ENCODE data around the gene EIF3A. TPM values are rescaled to one million over a fixed set of nuclear protein-coding genes. Genes with fewer than 3 reads are reported as not detected.

The EIF3A gene
- total and polyA plus RNA-seq, 9 of the 15 experiments (the other 6 are each of a cell fraction or from before 2014, with no cell fraction given) = 19.6 to 163 (median 102) TPM

GRCh38 chr10:118995739-118996138, 84.9 kb downstream of the EIF3A start:
- Histone ChIP-seq H4K20me1 (replicated peaks; ENCODE audit: control insufficient read depth, insufficient read depth, low read length) (no peaks in the 10 kb centered on the region), H3K4me2 (ENCODE audit: insufficient read depth, low read length) (no peak overlapping the region), H3K27ac (ENCODE audit: extremely low read depth, low read depth, low read length) (no peak overlapping the region), H2AFZ (ENCODE audit: low read depth, low read length) (no peak overlapping the region), H3K9me3 (replicated peaks; ENCODE audit: control insufficient read depth, insufficient read depth, low read depth, low read length) (no peaks in the 10 kb centered on the region), H3K27me3 (ENCODE audit: control insufficient read depth in 2 of 2, insufficient read depth in 2 of 2, low read length in 2 of 2) (peaks cover 1 to 24% of the 10 kb centered on the region in 2 experiments; a peak in 4 of 5 replicates), H3K4me3 (no peak overlapping the region), H3K36me3 (ENCODE audit: control insufficient read depth, insufficient read depth, low read length) (no peaks in the 10 kb centered on the region), H3K9me1 (ENCODE audit: control insufficient read depth, insufficient read depth, low read length) (no peaks in the 10 kb centered on the region), H3K9ac (ENCODE audit: insufficient read depth in 1 of 2, low read depth in 2 of 2, low read length in 2 of 2) (no peak overlapping the region), H3K4me1 (replicated peaks in 1 of 2; ENCODE audit: control insufficient read depth in 2 of 2, insufficient read depth in 2 of 2, low read length in 2 of 2) (no peaks in the 10 kb centered on the region), H3K79me2 (ENCODE audit: control insufficient read depth, insufficient read depth, low read length) (no peaks in the 10 kb centered on the region)
- 1% methylated on average over 9 of the region's 10 CpGs for WGBS (ENCODE audit: insufficient coverage, low coverage, missing lambda C conversion rate)
- CTCF ChIA-PET (ENCODE audit: low intra/inter-chr PET ratio) = no interaction called here
- no TSS peak for BruUV-seq (replicated peaks)
- ATAC-seq = no peak
- intact Hi-C loops (cut with micrococcal nuclease) (no loop called here), in situ Hi-C loops (cut with MboI) (no loop called here)
- no peak for FAIRE-seq
- DNase-seq (ENCODE audit: extremely low read depth in 1 of 4, low spot score in 3 of 4) = no peak
- POLR2A ChIA-PET = no interaction called here
- TF ChIP-seq FOXJ3 (CRISPR knock-in tag; IDR thresholded peaks at IDR 0.05) = no peak
- no peak for TF ChIP-seq HMG20A (CRISPR knock-in tag; conservative IDR thresholded peaks at IDR 0.05)
- no peak for TF ChIP-seq KLF13 (tag; IDR thresholded peaks at IDR 0.05; ENCODE audit: borderline replicate concordance, low read depth)
- no peak for TF ChIP-seq REST (IDR thresholded peaks at IDR 0.05; ENCODE audit: borderline replicate concordance)
- no peak for TF ChIP-seq REST (CRISPR knock-in tag; IDR thresholded peaks at IDR 0.05; ENCODE audit: low read depth)
- TF ChIP-seq MTA2 (IDR thresholded peaks at IDR 0.05; ENCODE audit: low read depth) = no peak
- TF ChIP-seq ZC3H8 (IDR thresholded peaks at IDR 0.05) = no peak
- TF ChIP-seq HLTF (IDR thresholded peaks at IDR 0.05) = no peak
- no peak for TF ChIP-seq NR2F6 (CRISPR knock-in tag; IDR thresholded peaks at IDR 0.05)
- no peak for TF ChIP-seq ZNF644 (tag; IDR thresholded peaks at IDR 0.05; ENCODE audit: low read depth)
- TF ChIP-seq SNIP1 (IDR thresholded peaks at IDR 0.05; ENCODE audit: low read depth) = no peak
- TF ChIP-seq TBP (optimal IDR thresholded peaks at IDR 0.05; ENCODE audit: low read depth, low read length) = no peak
- no peak for TF ChIP-seq POLR2G (IDR thresholded peaks at IDR 0.05; ENCODE audit: low read depth, low read length)
- TF ChIP-seq ZNF408 (CRISPR knock-in tag; IDR thresholded peaks at IDR 0.05; ENCODE audit: low read depth) = no peak
- no peak for TF ChIP-seq ZBTB34 (CRISPR knock-in tag; IDR thresholded peaks at IDR 0.05)
- TF ChIP-seq CBFA2T2 (conservative IDR thresholded peaks at IDR 0.05) = no peak

Data from K562 (cell line).